NCI-H748 treated with DMSO at 0.1 percent for 48 hours (cell line): ENCODE measurements around the gene TMEM151B.
"Not testable (repeated sequence)": the region's sequence is repeated elsewhere in the genome, so short reads cannot be mapped to it uniquely, and the experiment has no call there.

ENCODE experiments used
- DNase-seq: peaks from one replicate; lab custom pipeline; 2025; lab: John Stamatoyannopoulos, UW

Gene TMEM151B

GRCh38 chr6:44269921-44270525 lies at the start of gene TMEM151B:
Gene TMEM151B (plus strand): TSS chr6:44270450. CDS start chr6:44270743, 293 bp downstream.
- no peak for DNase-seq

GRCh38 chr6:44220913-44221290 lies 49.3 kb upstream of the TMEM151B start:
- no peak for DNase-seq

- DNase-seq: peak; percentile 16
Measured at GRCh38 chr6:44221291-44221960, 48.8 kb upstream of the TMEM151B start.

GRCh38 chr6:44221961-44222335 lies 48.3 kb upstream of the TMEM151B start:
- DNase-seq: no peak

GRCh38 chr6:44222486-44223318 lies 47.5 kb upstream of the TMEM151B start:
- no peak for DNase-seq

- DNase-seq: peak; percentile 78
Measured at GRCh38 chr6:44223319-44224028, 46.8 kb upstream of the TMEM151B start, which contains the start of gene SLC29A1. Gene SLC29A1 (plus strand): TSS chr6:44223595. CDS start chr6:44227314, 3,719 bp downstream.

- DNase-seq: no peak
Measured at GRCh38 chr6:44224029-44224964, 46.0 kb upstream of the TMEM151B start.

GRCh38 chr6:44224965-44225305 lies 45.3 kb upstream of the TMEM151B start:
- no peak for DNase-seq

- DNase-seq: no peak
Measured at GRCh38 chr6:44225579-44226325, 44.5 kb upstream of the TMEM151B start.

GRCh38 chr6:44226368-44227147 lies 43.7 kb upstream of the TMEM151B start:
- DNase-seq: no peak

GRCh38 chr6:44227148-44227793 lies 43.0 kb upstream of the TMEM151B start:
- no peak for DNase-seq

GRCh38 chr6:44228031-44228430 lies 42.2 kb upstream of the TMEM151B start:
- no peak for DNase-seq

GRCh38 chr6:44228433-44228832 lies 41.8 kb upstream of the TMEM151B start:
- DNase-seq: no peak

- no peak for DNase-seq
Measured at GRCh38 chr6:44228836-44229235, 41.4 kb upstream of the TMEM151B start.

- DNase-seq: no peak
Measured at GRCh38 chr6:44229376-44230033, 40.7 kb upstream of the TMEM151B start.

GRCh38 chr6:44230034-44230675 lies 40.1 kb upstream of the TMEM151B start:
- DNase-seq: no peak

GRCh38 chr6:44231426-44231825 lies 38.8 kb upstream of the TMEM151B start:
- DNase-seq: not testable (repeated sequence)
